Muscle of leg (tissue), 11 donors: ENCODE data around the gene NKAIN2. TPM values are rescaled to one million over a fixed set of nuclear protein-coding genes. Genes with fewer than 3 reads are reported as not detected.
"Not testable (repeated sequence)": the region's sequence is repeated elsewhere in the genome, so short reads cannot be mapped to it uniquely, and the experiment has no call there.

Source experiments
- DNase-seq: peaks from one replicate; pipeline ENCODE4 v3.0.0; 2013
- H3K27ac ChIP-seq: one replicate; pipeline ENCODE4 v1.5.1; 2013; ENCODE audit warnings: mild to moderate bottlenecking, low read length, control low read depth
- H3K27me3 ChIP-seq: one replicate; pipeline ENCODE4 v1.6.1; 2013; ENCODE audit warnings: low read length; ENCODE audit not compliant: control insufficient read depth, insufficient read depth
- H3K36me3 ChIP-seq: one replicate; pipeline ENCODE4 v1.6.1; 2013; ENCODE audit warnings: low read length; ENCODE audit not compliant: control insufficient read depth, insufficient read depth
- H3K4me1 ChIP-seq: one replicate; pipeline ENCODE4 v1.6.1; 2013; ENCODE audit warnings: low read length; ENCODE audit not compliant: control insufficient read depth, insufficient read depth
- H3K4me3 ChIP-seq: one replicate; pipeline ENCODE4 v1.5.1; 2013; ENCODE audit warnings: low read length, control low read depth
- H3K9me3 ChIP-seq: replicated peaks from 2 replicates; pipeline ENCODE4 v1.6.1; 2013; ENCODE audit warnings: low read depth, low read length; ENCODE audit not compliant: control insufficient read depth
- WGBS: methylation state at CpG from one replicate; pipeline ENCODE4 v1.1.5; 2013; ENCODE audit warnings: missing lambda C conversion rate; ENCODE audit not compliant: insufficient coverage; 5-methylcytosine and 5-hydroxymethylcytosine counted together
- polyA plus RNA-seq, 8 donors: library from polyadenylated mRNA; unstranded; fragments of 120-200 nt; gene quantifications; one replicate each; pipeline versions ENCODE4 v1.2.1 to v1.2.3, GENCODE V29; 2013; ENCODE audit warnings: inconsistent platforms in 1 of 8, low replicate concordance in 1 of 8; ENCODE audit not compliant: insufficient read length in 8 of 8, insufficient read depth in 1 of 8
- total RNA-seq: library from RNA; stranded (reverse); fragments of 120-200 nt; gene quantifications from one replicate; pipeline ENCODE4 v1.2.4, GENCODE V29; 2013

NKAIN2 gene
- total and polyA plus RNA-seq, 9 donors: 2.5 to 10.1 (median 7.9) TPM

GRCh38 chr6:124688369-124688768, 884.7 kb downstream of the NKAIN2 start:
- no peak overlapping the region for H3K27ac ChIP-seq
- H3K36me3 ChIP-seq: no peaks in the 10 kb centered on the region
- no peak for DNase-seq
- H3K9me3 ChIP-seq: peaks cover 2% of the 10 kb centered on the region
- no peak overlapping the region for H3K4me3 ChIP-seq
- H3K4me1 ChIP-seq: no peaks in the 10 kb centered on the region
- no peaks in the 10 kb centered on the region for H3K27me3 ChIP-seq

- Histone ChIP-seq H3K27me3 (no peaks in the 10 kb centered on the region), H3K4me1 (no peaks in the 10 kb centered on the region), H3K9me3 (no peaks in the 10 kb centered on the region), H3K4me3 (no peak overlapping the region), H3K36me3 (no peaks in the 10 kb centered on the region), H3K27ac (no peak overlapping the region)
- DNase-seq: no peak
- no CpG with 5 or more reads among the region's 4 CpGs for WGBS
Measured at GRCh38 chr6:124694139-124694705, 890.6 kb downstream of the NKAIN2 start.

GRCh38 chr6:124699038-124699437, 895.4 kb downstream of the NKAIN2 start:
- no peaks in the 10 kb centered on the region for H3K36me3 ChIP-seq
- no CpG with 5 or more reads among the region's 2 CpGs for WGBS
- no peak overlapping the region for H3K27ac ChIP-seq
- no peaks in the 10 kb centered on the region for H3K9me3 ChIP-seq
- no peaks in the 10 kb centered on the region for H3K4me1 ChIP-seq
- no peak for DNase-seq
- no peaks in the 10 kb centered on the region for H3K27me3 ChIP-seq
- no peak overlapping the region for H3K4me3 ChIP-seq

GRCh38 chr6:124703541-124703940, 899.9 kb downstream of the NKAIN2 start:
- no peak overlapping the region for H3K27ac ChIP-seq
- DNase-seq: no peak
- no peaks in the 10 kb centered on the region for H3K27me3 ChIP-seq
- H3K4me3 ChIP-seq: no peak overlapping the region
- no peaks in the 10 kb centered on the region for H3K36me3 ChIP-seq
- no CpG with 5 or more reads among the region's 2 CpGs for WGBS
- H3K9me3 ChIP-seq: no peaks in the 10 kb centered on the region
- H3K4me1 ChIP-seq: no peaks in the 10 kb centered on the region

GRCh38 chr6:124712532-124712931, 908.9 kb downstream of the NKAIN2 start:
- H3K27me3 ChIP-seq, H3K36me3 ChIP-seq, H3K4me1 ChIP-seq, H3K9me3 ChIP-seq, DNase-seq, H3K4me3 ChIP-seq, H3K27ac ChIP-seq: not testable (repeated sequence)
- 89% methylated on average over 12 of the region's 17 CpGs for WGBS

- Histone ChIP-seq H3K27me3 (no peaks in the 10 kb centered on the region), H3K4me3 (no peak overlapping the region), H3K9me3 (no peaks in the 10 kb centered on the region), H3K36me3 (no peaks in the 10 kb centered on the region), H3K27ac (no peak overlapping the region), H3K4me1 (no peaks in the 10 kb centered on the region)
- no peak for DNase-seq
- 14% methylated on average over 1 of the region's 2 CpGs for WGBS
Measured at GRCh38 chr6:124714728-124715127, 911.1 kb downstream of the NKAIN2 start.

GRCh38 chr6:124719913-124720312, 916.2 kb downstream of the NKAIN2 start:
- Histone ChIP-seq H3K36me3 (no peaks in the 10 kb centered on the region), H3K27ac (no peak overlapping the region), H3K9me3 (no peaks in the 10 kb centered on the region), H3K4me1 (peaks cover 3% of the 10 kb centered on the region), H3K27me3 (no peaks in the 10 kb centered on the region), H3K4me3 (no peak overlapping the region)
- DNase-seq: no peak

- WGBS: 60% methylated on average over 1 of the region's 11 CpGs
- Histone ChIP-seq H3K27ac (no peak overlapping the region), H3K9me3 (no peaks in the 10 kb centered on the region), H3K4me1 (peaks cover 3% of the 10 kb centered on the region), H3K27me3 (no peaks in the 10 kb centered on the region), H3K4me3 (no peak overlapping the region), H3K36me3 (no peaks in the 10 kb centered on the region)
- peak; percentile 75 for DNase-seq
Measured at GRCh38 chr6:124721331-124721730, 917.7 kb downstream of the NKAIN2 start.

- Histone ChIP-seq H3K4me3 (no peak overlapping the region), H3K9me3 (no peaks in the 10 kb centered on the region), H3K4me1 (peaks cover 3% of the 10 kb centered on the region), H3K27me3 (no peaks in the 10 kb centered on the region), H3K27ac (no peak overlapping the region), H3K36me3 (no peaks in the 10 kb centered on the region)
- DNase-seq: peak; percentile 67
- WGBS: 50% methylated on average over 2 of the region's 3 CpGs
Measured at GRCh38 chr6:124722141-124722878, 918.6 kb downstream of the NKAIN2 start.

GRCh38 chr6:124723671-124724070, 920.0 kb downstream of the NKAIN2 start:
- H3K27me3 ChIP-seq: no peaks in the 10 kb centered on the region
- no peaks in the 10 kb centered on the region for H3K9me3 ChIP-seq
- H3K27ac ChIP-seq: no peak overlapping the region
- H3K36me3 ChIP-seq: no peaks in the 10 kb centered on the region
- peak; percentile 43 for DNase-seq
- H3K4me3 ChIP-seq: no peak overlapping the region
- H3K4me1 ChIP-seq: peaks cover 3% of the 10 kb centered on the region

GRCh38 chr6:124737804-124738203, 934.1 kb downstream of the NKAIN2 start:
- not testable (repeated sequence) for H3K4me3 ChIP-seq, H3K36me3 ChIP-seq, H3K4me1 ChIP-seq, DNase-seq, H3K27me3 ChIP-seq, H3K9me3 ChIP-seq, H3K27ac ChIP-seq
- WGBS: 86% methylated on average over 1 of the region's 1 CpG
